ENCODE measurements around the gene PARK7.
"Not testable (repeated sequence)": the region's sequence is repeated elsewhere in the genome, so short reads cannot be mapped to it uniquely, and the experiment has no call there.

Gene PARK7

GRCh38 chr1:7919880-7920279, 41.6 kb upstream of the PARK7 start:
- Histone ChIP-seq H3K27ac (ENCODE audit: insufficient read depth in 1 of 2, low read depth in 1 of 2, low read length in 2 of 2, poor library complexity in 1 of 2, severe bottlenecking in 2 of 2) (no peak overlapping the region), H3K4me1 (ENCODE audit: control extremely low read depth in 1 of 4, control insufficient read depth in 4 of 4, insufficient read depth in 4 of 4, low read length in 3 of 4) (no peaks in the 10 kb centered on the region), H3K4me3 (ENCODE audit: control insufficient read depth in 1 of 7, extremely low read depth in 1 of 7, insufficient read depth in 4 of 7, low read depth in 2 of 7, low read length in 6 of 7) (no peak overlapping the region), H3K27me3 (replicated peaks in 2 of 5; ENCODE audit: control insufficient read depth in 4 of 5, insufficient read depth in 5 of 5, low read length in 4 of 5) (peaks cover 0 to 1% (median 0%) of the 10 kb centered on the region in 5 experiments), H3K9me3 (ENCODE audit: control extremely low read depth in 1 of 5, control insufficient read depth in 4 of 5, insufficient read depth in 2 of 5, low read depth in 1 of 5, low read length in 4 of 5) (no peaks in the 10 kb centered on the region), H3K36me3 (ENCODE audit: control insufficient read depth in 4 of 4, insufficient read depth in 4 of 4, low read length in 3 of 4) (no peaks in the 10 kb centered on the region)
- WGBS (ENCODE audit: insufficient coverage), result 70% methylated on average over 2 of the region's 5 CpGs
- DNase-seq, result no peak
- ChIA-PET CTCF (interaction anchor here (0.7 to 1.1 kb wide), 2 partner anchors 13 to 16 kb away, joined by 3 to 4 read pairs; no protein-coding TSS in a partner anchor), POLR2A (no interaction called here)

- POLR2A ChIA-PET, result interaction anchor here (0.6 kb wide), 1 partner anchor 31 kb away, joined by 4 read pairs; no protein-coding TSS in a partner anchor
- CTCF ChIA-PET, result no interaction called here
Observed at GRCh38 chr1:7921796-7922195, 39.7 kb upstream of the PARK7 start.

DNA sequence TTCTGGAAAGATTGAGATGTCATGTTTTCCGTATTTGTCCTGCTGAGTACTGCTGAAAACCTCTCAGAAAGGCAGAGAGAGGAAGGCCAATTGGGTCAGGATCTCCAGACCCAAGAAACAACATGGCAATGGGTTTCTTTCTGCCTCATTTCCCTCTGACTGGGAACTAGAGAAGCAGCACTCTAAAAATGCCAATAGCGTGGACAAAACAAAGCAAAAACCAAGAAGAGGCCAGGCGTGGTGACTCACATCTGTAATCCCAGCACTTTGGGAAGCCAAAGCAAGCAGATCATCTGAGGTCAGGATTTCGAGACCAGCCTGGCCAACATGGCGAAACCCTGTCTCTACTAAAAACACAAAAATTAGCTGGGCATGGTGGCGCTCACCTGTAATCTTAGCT, 39.2 kb upstream of the PARK7 start:
- no peak overlapping the region for H3K27ac ChIP-seq (ENCODE audit: insufficient read depth in 1 of 2, low read depth in 1 of 2, low read length in 2 of 2, poor library complexity in 1 of 2, severe bottlenecking in 2 of 2)
- ChIA-PET POLR2A (interaction anchor here (0.6 kb wide), 1 partner anchor 31 kb away, joined by 4 read pairs; no protein-coding TSS in a partner anchor), CTCF (no interaction called here)
- 96% methylated on average over 6 of the region's 6 CpGs for WGBS (ENCODE audit: insufficient coverage)
- H3K27me3 ChIP-seq (replicated peaks in 2 of 5; ENCODE audit: control insufficient read depth in 4 of 5, insufficient read depth in 5 of 5, low read length in 4 of 5), result peaks cover 0 to under 1% (median 0%) of the 10 kb centered on the region in 5 experiments
- H3K4me1 ChIP-seq (ENCODE audit: control extremely low read depth in 1 of 4, control insufficient read depth in 4 of 4, insufficient read depth in 4 of 4, low read length in 3 of 4), result no peaks in the 10 kb centered on the region
- DNase-seq, result no peak
- H3K4me3 ChIP-seq (ENCODE audit: control insufficient read depth in 1 of 7, extremely low read depth in 1 of 7, insufficient read depth in 4 of 7, low read depth in 2 of 7, low read length in 6 of 7), result no peak overlapping the region
- no peaks in the 10 kb centered on the region for H3K36me3 ChIP-seq (ENCODE audit: control insufficient read depth in 4 of 4, insufficient read depth in 4 of 4, low read length in 3 of 4)
- H3K9me3 ChIP-seq (ENCODE audit: control extremely low read depth in 1 of 5, control insufficient read depth in 4 of 5, insufficient read depth in 2 of 5, low read depth in 1 of 5, low read length in 4 of 5), result no peaks in the 10 kb centered on the region

More at GRCh38 chr1:7921796-7922195, 39.7 kb upstream of the PARK7 start:
- Histone ChIP-seq H3K36me3 (ENCODE audit: control insufficient read depth in 4 of 4, insufficient read depth in 4 of 4, low read length in 3 of 4) (no peaks in the 10 kb centered on the region), H3K9me3 (ENCODE audit: control extremely low read depth in 1 of 5, control insufficient read depth in 4 of 5, insufficient read depth in 2 of 5, low read depth in 1 of 5, low read length in 4 of 5) (no peaks in the 10 kb centered on the region), H3K4me1 (ENCODE audit: control extremely low read depth in 1 of 4, control insufficient read depth in 4 of 4, insufficient read depth in 4 of 4, low read length in 3 of 4) (no peaks in the 10 kb centered on the region), H3K4me3 (ENCODE audit: control insufficient read depth in 1 of 7, extremely low read depth in 1 of 7, insufficient read depth in 4 of 7, low read depth in 2 of 7, low read length in 6 of 7) (no peak overlapping the region), H3K27me3 (replicated peaks in 2 of 5; ENCODE audit: control insufficient read depth in 4 of 5, insufficient read depth in 5 of 5, low read length in 4 of 5) (peaks cover 0 to 1% (median 0%) of the 10 kb centered on the region in 5 experiments), H3K27ac (ENCODE audit: insufficient read depth in 1 of 2, low read depth in 1 of 2, low read length in 2 of 2, poor library complexity in 1 of 2, severe bottlenecking in 2 of 2) (no peak overlapping the region)
- DNase-seq, result no peak
- 95% methylated on average over 3 of the region's 7 CpGs for WGBS (ENCODE audit: insufficient coverage)

GRCh38 chr1:7927061-7927460, 34.5 kb upstream of the PARK7 start:
- H3K27ac ChIP-seq (ENCODE audit: insufficient read depth in 1 of 2, low read depth in 1 of 2, low read length in 2 of 2, poor library complexity in 1 of 2, severe bottlenecking in 2 of 2); H3K9me3 ChIP-seq (ENCODE audit: control extremely low read depth in 1 of 5, control insufficient read depth in 4 of 5, insufficient read depth in 2 of 5, low read depth in 1 of 5, low read length in 4 of 5); H3K36me3 ChIP-seq (ENCODE audit: control insufficient read depth in 4 of 4, insufficient read depth in 4 of 4, low read length in 3 of 4); DNase-seq; H3K27me3 ChIP-seq (replicated peaks in 2 of 5; ENCODE audit: control insufficient read depth in 4 of 5, insufficient read depth in 5 of 5, low read length in 4 of 5); H3K4me3 ChIP-seq (ENCODE audit: control insufficient read depth in 1 of 7, extremely low read depth in 1 of 7, insufficient read depth in 4 of 7, low read depth in 2 of 7, low read length in 6 of 7); POLR2A ChIA-PET: not testable (repeated sequence)
- CTCF ChIA-PET, result interaction anchor here (0.9 kb wide), 1 partner anchor 16 kb away, joined by 3 read pairs; no protein-coding TSS in a partner anchor
- WGBS (ENCODE audit: insufficient coverage), result 95% methylated on average over 7 of the region's 8 CpGs
- peaks cover 0 to 20% (median 8%) of the 10 kb centered on the region in 4 experiments for H3K4me1 ChIP-seq (ENCODE audit: control extremely low read depth in 1 of 4, control insufficient read depth in 4 of 4, insufficient read depth in 4 of 4, low read length in 3 of 4)

DNA sequence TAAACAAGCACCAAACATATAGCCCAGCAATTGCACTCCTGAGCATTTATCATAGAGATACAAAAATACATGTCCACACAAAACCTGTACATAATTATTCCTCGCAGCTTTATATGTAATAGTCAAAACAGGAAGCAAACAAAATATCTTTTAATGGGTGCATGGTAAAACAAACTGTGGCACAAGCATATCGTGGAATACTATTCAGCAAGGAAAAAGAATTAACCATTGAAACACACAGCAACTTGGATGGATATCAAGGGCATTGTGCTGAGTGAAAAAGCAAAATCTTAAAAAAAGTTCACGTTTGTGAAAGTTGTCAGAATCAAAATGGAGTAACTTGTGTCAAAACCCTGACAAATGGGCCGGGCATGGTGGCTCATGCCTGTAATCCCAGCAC, 33.3 kb upstream of the PARK7 start:
- peaks cover 0 to 20% (median 8%) of the 10 kb centered on the region in 4 experiments for H3K4me1 ChIP-seq (ENCODE audit: control extremely low read depth in 1 of 4, control insufficient read depth in 4 of 4, insufficient read depth in 4 of 4, low read length in 3 of 4)
- ChIA-PET POLR2A (no interaction called here), CTCF (interaction anchor here (1.1 kb wide), 1 partner anchor 12 kb away, joined by 4 read pairs; the partner anchor contains the start of gene TNFRSF9)
- no peaks in the 10 kb centered on the region for H3K9me3 ChIP-seq (ENCODE audit: control extremely low read depth in 1 of 5, control insufficient read depth in 4 of 5, insufficient read depth in 2 of 5, low read depth in 1 of 5, low read length in 4 of 5)
- DNase-seq, result no peak
- no peaks in the 10 kb centered on the region for H3K36me3 ChIP-seq (ENCODE audit: control insufficient read depth in 4 of 4, insufficient read depth in 4 of 4, low read length in 3 of 4)
- no peaks in the 10 kb centered on the region for H3K27me3 ChIP-seq (replicated peaks in 2 of 5; ENCODE audit: control insufficient read depth in 4 of 5, insufficient read depth in 5 of 5, low read length in 4 of 5)
- 94% methylated on average over 3 of the region's 4 CpGs for whole genome bisulfite sequencing (ENCODE audit: insufficient coverage)
- H3K27ac ChIP-seq (ENCODE audit: insufficient read depth in 1 of 2, low read depth in 1 of 2, low read length in 2 of 2, poor library complexity in 1 of 2, severe bottlenecking in 2 of 2), result no peak overlapping the region
- H3K4me3 ChIP-seq (ENCODE audit: control insufficient read depth in 1 of 7, extremely low read depth in 1 of 7, insufficient read depth in 4 of 7, low read depth in 2 of 7, low read length in 6 of 7), result no peak overlapping the region

- no peak for DNase-seq
- peaks cover 0 to 20% (median 8%) of the 10 kb centered on the region in 4 experiments for H3K4me1 ChIP-seq (ENCODE audit: control extremely low read depth in 1 of 4, control insufficient read depth in 4 of 4, insufficient read depth in 4 of 4, low read length in 3 of 4)
- no peaks in the 10 kb centered on the region for H3K9me3 ChIP-seq (ENCODE audit: control extremely low read depth in 1 of 5, control insufficient read depth in 4 of 5, insufficient read depth in 2 of 5, low read depth in 1 of 5, low read length in 4 of 5)
- POLR2A ChIA-PET, result no interaction called here
- H3K36me3 ChIP-seq (ENCODE audit: control insufficient read depth in 4 of 4, insufficient read depth in 4 of 4, low read length in 3 of 4), result no peaks in the 10 kb centered on the region
- CTCF ChIA-PET, result no interaction called here
- no peak overlapping the region for H3K27ac ChIP-seq (ENCODE audit: insufficient read depth in 1 of 2, low read depth in 1 of 2, low read length in 2 of 2, poor library complexity in 1 of 2, severe bottlenecking in 2 of 2)
- no peak overlapping the region for H3K4me3 ChIP-seq (ENCODE audit: control insufficient read depth in 1 of 7, extremely low read depth in 1 of 7, insufficient read depth in 4 of 7, low read depth in 2 of 7, low read length in 6 of 7)
- H3K27me3 ChIP-seq (replicated peaks in 2 of 5; ENCODE audit: control insufficient read depth in 4 of 5, insufficient read depth in 5 of 5, low read length in 4 of 5), result no peaks in the 10 kb centered on the region
- WGBS (ENCODE audit: insufficient coverage), result 100% methylated on average over 2 of the region's 7 CpGs
Observed at GRCh38 chr1:7929637-7930036, 31.9 kb upstream of the PARK7 start.

DNA sequence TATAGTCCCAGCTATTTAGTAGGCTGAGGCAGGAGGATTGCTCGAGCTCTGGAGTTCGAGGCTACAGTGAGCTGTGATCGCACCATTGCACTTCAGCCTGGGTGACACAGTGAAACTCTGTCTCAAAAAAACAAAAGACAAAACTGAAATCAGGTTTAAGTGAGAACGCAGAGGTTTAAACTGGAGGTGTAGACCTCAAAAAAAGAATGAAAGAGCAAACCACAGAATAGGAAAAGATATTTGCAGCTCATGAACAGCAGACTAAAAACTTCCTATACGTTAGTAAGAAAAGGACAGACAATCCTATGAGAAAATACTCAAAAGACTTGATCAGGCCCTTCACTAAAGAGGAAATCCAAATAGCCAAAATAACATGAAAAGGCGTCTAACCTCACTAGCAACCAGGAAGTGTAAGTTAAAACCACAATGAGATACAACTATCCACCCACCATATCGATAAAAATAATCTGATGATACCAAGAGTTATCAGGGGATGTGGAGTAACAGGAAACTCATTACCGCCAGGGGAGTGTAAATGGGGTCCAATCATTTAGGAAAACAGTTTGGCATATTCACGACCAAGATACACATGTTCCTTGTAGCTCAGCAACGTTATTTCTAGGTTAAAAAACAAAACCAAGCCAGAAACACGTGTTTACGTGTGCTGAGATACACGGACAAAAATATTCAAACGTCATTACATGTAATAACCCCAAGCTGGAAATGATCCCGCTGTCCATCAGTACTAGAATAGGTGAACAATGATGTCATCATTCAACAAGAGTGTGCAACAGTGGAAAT, 30.7 kb upstream of the PARK7 start:
- Histone ChIP-seq H3K4me3 (ENCODE audit: control insufficient read depth in 1 of 7, extremely low read depth in 1 of 7, insufficient read depth in 4 of 7, low read depth in 2 of 7, low read length in 6 of 7) (peak overlapping the region in 1 of 7 experiments; percentile 16), H3K27ac (ENCODE audit: insufficient read depth in 1 of 2, low read depth in 1 of 2, low read length in 2 of 2, poor library complexity in 1 of 2, severe bottlenecking in 2 of 2) (peak overlapping the region in 1 of 2 experiments; percentile 46), H3K36me3 (ENCODE audit: control insufficient read depth in 4 of 4, insufficient read depth in 4 of 4, low read length in 3 of 4) (no peaks in the 10 kb centered on the region), H3K4me1 (ENCODE audit: control extremely low read depth in 1 of 4, control insufficient read depth in 4 of 4, insufficient read depth in 4 of 4, low read length in 3 of 4) (peaks cover 0 to 20% (median 8%) of the 10 kb centered on the region in 4 experiments), H3K27me3 (replicated peaks in 2 of 5; ENCODE audit: control insufficient read depth in 4 of 5, insufficient read depth in 5 of 5, low read length in 4 of 5) (no peaks in the 10 kb centered on the region), H3K9me3 (ENCODE audit: control extremely low read depth in 1 of 5, control insufficient read depth in 4 of 5, insufficient read depth in 2 of 5, low read depth in 1 of 5, low read length in 4 of 5) (no peaks in the 10 kb centered on the region)
- ChIA-PET POLR2A (interaction anchor here (1.1 kb wide), 1 partner anchor 26 kb away, joined by 4 read pairs; no protein-coding TSS in a partner anchor), CTCF (no interaction called here)
- peak in 2 of 3 donors; percentile 11 to 38 for DNase-seq
- WGBS (ENCODE audit: insufficient coverage), result 72% methylated on average over 12 of the region's 15 CpGs
